Measurements from ENCODE around the gene MAP3K21.
A peak's percentile ranks its signal among the peaks of the same experiment; 100 is the strongest.

The MAP3K21 gene

DNA sequence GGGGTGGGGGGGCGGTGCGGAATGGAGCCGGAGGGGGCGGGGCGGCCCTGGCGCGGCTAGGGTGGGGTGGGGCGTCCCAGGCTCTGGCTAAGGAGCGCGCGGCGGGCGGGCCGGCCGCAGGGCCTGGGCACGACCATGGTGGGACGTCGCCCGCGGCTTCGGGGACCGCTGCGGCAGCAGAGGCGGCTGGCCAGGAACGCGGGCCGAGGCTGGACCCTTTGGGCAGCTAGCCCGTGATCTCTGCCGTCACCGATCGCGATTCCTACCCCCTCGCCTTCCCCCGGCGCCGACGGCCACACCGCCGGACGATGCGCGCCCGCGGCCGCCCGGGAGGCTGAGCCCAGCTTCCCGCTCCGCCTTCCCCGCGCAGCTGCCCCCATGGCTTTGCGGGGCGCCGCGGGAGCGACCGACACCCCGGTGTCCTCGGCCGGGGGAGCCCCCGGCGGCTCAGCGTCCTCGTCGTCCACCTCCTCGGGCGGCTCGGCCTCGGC, at the start of gene MAP3K21:
MAP3K21 (plus strand) TSS at position 74 of the 491 bp plus-strand sequence; CDS start at position 379, 305 bp downstream.
- no peak for DNase-seq

DNA sequence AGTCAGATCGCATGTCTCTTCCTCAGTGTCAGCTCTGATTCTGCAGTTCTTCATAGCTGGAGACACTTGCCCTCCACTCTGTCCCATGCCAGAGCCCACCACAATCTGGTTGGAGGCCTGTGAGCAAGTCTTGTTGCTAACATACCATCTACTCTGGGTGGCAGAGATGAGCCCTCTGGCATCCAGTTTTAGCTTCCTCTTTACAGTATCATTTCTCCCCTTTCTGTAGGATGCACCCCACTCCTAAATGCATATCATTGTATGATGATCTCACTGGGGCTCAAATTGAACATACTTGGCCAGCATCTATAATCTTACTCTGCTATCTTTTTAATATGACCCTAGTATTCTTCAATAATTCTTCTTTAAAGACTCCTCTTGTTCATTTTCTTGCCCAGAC, 48.9 kb upstream of the MAP3K21 start:
- no peak for DNase-seq

DNA sequence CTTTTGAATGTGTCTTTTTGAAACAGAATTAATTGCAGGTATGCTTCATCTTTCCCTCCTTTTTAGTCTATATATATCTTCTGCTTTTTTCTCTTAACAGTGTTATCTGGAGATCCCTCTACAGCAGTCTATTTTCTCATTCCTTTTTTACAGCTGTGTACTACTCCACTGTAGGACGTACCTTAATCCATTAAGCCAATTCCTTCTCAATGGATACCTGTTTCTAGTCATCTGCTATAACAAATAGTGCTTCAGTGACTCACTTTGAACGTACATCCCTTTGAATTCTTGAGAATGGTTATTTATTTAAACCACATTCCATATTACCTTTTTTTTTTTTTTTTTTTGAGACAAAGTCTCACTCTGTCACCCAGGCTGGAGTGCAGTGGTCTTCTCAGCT, 47.6 kb upstream of the MAP3K21 start:
- DNase-seq: no peak

DNA sequence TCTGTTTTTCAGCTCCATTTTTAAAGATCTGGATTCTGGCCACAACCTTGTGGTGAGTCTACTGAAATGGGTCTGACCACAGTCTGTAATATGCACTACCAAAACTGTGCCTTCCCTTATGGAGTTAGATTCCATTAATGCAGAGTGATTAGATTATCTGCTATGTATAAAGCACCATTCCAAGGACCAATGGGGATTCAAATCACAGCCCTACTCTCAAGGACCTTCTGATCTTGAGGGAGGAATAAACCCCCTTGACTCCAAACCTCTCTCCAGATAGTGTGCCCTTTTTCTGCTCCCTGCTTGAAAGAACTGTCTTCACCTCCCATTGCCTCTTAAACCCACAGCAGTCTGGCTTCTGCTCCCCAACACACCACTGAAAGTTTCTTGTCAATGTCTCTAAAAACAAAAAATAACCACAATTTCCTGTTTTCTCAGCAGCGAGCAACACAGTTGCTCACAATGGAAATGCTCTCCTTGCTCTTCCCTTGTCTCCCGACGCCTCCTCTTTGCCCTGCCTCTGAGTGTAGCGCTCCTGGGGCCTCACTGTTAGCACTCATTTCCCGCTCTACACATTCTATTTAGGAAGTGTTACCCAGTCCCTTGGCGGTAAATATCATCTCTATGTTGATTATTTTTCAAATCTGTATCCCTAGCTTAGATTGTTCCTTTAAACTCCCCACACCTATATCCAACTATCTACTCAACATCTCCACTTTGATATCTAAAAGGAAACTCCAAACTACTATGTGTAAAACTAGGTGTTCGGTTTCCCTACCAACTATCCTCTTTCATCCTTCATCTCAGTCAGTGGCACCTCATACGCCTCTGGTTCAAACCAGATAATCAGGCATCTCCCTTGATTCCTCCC, 45.6 kb upstream of the MAP3K21 start:
- peak; percentile 22 for DNase-seq

DNA sequence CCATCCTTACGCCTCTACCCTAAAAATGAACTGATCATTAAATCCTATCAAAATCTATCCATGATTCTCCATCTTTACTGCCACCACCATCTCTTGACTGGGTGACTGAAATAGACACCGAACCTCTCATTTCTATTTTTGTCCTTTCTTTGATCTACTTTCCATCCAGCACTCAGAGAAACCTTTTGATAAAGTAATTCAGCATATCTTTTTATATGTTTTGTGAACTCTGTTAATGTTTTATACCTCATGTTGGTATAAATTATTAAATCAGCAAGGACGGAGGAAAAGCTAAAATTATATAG, 45.0 kb upstream of the MAP3K21 start:
- DNase-seq: no peak

DNA sequence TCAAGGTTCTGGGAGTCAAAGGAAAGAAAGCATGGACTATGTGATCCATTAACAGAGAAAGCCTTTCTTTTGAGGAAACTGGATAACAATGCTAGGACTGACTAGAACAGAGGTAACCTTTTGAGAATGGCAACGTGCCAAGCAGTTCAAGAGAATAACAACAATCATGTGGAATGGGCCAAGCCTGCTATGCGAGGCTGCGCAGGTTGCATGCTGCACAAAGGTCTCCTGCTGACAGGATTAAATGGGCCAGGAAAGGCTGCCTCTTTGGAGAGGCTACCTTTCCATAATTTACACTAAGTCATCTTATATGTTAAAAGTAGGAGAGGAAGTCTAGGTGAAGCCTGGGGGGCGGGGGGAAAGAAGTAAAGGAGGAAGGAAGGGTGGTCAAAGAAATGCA, 37.8 kb upstream of the MAP3K21 start:
- DNase-seq: no peak

DNA sequence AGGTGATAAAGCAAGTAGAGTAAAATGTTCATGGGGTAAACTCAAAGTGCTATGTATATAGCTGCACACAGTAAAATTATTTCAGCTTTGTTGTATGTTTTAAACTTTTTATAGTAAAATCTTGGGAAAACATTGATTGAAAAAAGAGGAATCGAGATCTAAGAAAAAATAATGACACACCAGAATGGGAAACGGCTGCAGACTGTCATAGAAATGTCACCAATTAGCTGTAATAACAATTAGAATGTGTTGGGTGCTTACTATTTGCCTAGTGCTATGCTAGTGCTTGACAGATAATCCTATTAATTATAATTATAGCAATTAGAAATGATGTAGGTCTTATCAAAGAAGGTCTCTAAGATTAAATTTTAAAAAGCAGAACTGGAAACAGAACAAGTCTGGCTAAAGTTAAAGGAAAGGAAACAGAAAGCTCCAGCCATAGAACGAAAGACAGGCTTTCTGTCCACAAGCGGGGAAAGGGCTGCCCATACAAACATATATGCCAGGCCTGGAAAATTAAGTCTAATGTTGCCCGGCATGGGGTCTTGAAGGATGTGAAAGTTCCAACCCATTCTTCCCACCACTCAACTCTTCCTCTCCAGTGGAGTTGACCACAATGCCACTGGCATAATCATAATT, 37.0 kb upstream of the MAP3K21 start:
- no peak for DNase-seq

DNA sequence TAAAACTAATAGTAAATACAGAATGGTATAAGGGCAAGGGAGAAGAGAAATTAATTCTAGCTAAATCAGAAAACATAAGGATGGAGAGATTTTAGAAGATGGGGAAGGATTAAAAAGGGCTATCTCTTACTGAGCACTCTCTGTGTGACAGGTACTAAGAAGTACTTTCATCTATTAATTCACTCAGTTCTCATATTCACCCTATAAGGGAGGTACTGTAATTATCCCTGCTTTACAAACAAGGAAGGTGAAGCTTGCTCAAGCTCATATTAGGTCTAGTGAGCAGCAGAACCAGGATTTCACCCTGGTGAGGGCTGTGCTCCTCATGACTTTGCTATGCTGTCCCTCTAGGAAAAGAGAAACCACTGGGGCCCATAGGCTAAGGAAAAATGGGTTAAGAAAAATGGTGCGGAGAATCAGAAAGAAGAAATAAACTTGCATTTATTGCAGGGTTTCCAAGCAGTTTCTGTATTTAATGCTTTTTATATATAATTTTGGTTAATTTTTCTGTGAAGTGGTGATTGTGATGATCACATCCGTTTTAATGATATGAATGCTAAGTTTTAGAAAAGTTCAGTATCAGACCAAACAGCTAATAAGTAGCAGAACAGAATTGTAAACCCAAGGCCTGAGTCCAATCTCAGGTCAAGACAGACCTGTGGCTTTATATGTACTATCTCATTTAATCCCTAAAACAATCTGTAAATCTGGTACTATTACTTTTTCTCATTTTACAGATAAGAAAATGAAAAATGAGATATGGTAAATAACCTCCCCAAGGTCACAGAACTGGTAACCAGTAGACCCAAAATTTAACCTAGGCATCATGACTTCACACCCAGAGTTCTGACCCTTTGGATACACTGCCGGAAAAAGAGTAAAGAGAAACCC, 33.7 kb upstream of the MAP3K21 start:
- DNase-seq: no peak

DNA sequence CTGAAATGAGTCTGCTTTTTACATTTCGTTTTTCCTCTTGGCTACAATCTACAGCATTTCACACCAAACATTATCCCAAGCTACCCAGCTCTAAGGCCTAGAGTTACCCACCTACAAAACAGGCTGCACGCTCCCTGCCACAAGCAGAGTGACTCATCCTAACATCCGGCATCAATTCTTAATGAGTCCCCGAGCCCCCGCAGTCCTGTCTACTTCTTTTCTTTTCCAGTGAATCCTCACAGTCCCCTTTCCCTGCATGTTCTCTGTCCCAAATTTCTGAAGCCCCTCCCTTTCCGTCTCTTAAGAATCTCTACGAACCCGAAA, 32.6 kb upstream of the MAP3K21 start:
- DNase-seq: peak; percentile 61

DNA sequence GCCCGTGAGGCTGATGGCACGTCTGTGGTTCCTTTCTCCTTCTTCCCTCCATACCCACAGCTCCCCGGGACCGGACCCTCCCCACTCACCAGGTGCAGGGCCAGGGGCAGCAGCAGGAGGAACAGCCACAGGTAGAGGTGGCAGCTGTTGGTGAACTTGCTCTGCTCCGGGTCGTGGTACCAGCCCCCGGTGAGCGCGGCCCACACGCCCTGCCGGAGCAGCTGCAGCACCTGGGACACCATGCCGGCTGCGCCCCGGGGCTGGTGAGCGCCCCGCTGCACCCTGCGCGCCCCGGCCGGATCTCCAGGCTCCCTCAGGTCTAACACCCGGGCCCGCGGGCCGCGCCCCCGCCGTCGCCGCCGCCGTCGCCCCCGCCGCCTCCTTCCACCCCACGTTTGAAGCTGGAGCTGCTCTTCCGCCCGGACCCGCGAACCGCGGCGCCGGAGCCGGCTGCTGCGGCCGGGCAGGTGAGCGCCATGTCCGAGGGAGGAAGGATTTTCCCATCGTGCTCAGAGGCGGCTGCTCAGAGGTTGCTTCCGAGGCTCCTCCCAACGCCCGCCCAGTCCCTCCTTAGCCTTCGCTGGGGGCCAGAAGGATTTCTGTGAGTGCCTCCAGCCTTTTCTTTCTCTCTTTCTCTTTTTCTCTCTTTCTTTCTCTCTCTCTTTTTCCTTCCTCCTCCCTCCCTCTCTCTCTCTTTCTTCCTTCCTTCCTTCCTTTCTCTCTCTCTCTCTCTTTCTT, 32.1 kb upstream of the MAP3K21 start, which contains the start of gene PCNX2:
PCNX2 (minus strand) TSS at position 489 of the 738 bp plus-strand sequence; CDS start at position 242, 247 bp downstream.
- DNase-seq: peak; percentile 66

DNA sequence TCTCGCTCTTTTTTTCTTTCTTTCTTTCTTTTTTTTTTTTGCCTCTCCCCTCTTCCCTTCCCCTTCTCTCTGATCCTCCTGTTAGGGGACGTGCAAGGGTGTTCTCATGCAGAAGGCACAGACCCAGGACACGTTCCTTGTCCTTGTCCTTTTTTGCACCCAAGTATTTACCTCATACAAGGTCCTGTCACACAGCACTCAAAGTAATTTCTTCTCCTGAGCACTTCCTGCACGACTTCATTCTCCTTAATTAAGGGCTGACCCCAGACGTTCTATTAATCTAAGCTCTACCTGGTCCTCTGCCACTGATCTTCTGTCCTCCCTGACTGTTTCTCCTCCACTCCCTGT, 31.6 kb upstream of the MAP3K21 start:
- no peak for DNase-seq

DNA sequence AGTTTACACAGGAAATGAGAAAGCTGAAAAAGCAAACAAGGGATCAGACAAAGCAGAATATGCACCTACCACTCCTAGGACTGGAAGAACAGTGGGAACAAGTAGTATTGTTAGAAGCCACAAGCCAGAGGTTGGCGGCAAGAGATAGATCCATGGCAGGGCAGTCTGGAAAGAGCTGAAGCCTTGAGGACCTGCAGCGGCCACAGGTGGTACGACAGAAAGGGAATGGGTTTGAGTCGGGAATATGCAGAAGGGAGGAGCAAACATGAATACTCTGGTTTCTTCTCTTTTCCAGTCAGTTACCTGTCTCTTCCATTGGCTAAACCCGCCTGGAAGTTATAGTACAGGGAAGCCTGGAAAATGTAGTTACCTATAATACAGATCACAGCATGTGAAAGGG, 28.1 kb upstream of the MAP3K21 start:
- no peak for DNase-seq

DNA sequence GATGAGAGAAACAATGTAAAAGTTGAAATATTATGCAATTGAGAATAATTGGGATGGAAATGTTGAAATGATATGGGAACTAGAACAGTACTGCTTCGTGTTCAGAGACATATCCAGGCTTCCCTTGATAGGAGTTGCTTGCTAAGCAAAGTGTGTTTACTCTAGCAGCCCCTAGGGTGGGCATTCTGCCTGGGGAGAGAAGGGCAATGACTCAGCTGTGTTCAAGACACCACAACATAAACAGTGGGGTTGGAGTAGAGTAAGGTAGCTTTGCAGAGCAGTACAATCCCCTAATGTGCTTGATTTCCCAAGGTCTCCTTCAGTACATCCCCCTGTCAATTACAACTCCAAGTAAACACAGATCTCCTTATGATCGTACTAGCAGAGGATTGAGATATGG, 27.2 kb upstream of the MAP3K21 start:
- no peak for DNase-seq

DNA sequence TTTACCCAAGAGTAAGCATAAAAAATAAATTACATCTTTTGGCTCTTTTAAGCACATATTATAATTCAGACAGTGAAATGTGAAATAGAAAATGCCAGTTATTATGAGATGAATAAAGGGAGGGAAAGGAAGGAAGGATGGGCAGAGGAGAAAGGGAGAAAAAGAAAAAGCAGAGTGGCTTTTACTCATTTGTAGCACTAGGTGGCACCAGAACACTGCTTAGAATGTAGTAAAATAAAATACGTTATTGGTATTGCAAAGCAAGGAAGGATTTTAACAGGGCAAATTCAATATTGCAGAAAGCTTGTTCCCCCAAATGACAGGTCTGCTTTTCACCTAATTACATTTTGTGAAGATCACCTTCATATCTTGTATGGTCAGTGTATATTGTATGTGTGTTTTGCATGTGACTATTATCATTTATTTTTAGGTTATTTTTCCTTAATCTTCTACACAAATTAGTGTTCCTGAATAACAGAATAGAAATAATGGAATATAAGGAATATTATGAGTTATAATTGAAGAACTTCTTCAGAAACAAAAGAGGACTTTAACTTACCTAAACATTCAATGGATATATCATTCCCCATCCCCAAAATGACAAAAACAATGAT, 22.9 kb upstream of the MAP3K21 start:
- no peak for DNase-seq

DNA sequence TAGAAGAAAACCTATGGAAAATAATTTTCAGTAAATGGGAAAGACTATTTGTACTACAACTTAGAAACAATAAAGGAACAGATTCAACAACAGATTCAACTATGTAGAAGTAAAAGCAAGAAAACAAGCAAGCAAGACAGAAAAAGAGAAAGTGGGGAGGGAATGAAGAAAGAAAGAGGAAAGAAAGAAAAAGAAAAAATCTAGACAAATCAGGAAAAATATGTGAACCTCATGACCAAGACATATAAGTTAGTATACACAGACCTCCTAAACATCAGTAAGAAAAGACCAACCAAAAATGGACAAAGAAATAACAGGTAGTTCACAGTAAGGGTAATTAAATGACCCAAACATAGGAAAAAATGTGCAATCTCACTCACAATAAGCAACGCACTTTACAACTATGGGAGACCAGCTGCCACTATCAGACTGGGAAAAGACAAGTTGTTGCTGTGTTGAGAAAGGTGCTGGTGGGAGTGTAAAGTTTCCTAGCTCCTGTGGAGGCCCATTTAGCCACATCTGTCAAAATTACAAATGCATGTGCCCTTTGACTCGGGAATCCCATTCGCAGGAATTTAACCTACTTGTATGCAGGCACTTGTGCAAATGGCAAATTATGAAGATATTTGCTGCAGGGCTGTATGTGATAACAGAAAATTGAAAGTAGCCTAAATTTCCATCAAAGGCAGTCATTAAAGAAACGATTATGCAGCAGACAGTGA, 13.9 kb upstream of the MAP3K21 start:
- no peak for DNase-seq

DNA sequence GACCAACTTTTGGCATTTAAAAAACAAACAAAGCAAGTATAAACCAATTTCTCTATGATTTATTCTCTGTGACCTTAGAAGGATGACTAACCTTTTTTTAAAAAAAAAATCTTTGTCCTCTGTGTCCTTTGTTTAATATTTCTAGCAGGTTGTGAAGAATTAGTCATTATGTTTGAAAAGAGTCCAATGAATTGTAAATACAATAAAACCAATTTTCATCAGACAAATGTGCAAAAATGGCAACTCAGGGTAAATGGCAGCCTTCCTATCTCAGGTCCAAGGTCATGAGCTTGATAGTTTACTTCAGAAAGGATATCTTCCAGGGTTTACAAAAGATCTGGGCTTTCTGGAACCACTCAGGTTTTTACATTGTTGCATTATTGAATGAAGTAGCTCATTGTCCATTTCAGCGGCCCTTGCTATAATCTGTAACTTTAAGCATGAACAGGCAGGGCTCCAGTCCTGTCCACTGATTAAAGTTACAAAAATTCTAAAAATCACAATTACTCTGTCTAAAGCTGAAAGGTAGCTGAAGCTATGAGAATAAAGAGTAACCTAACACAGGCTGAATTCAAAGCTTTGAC, 11.7 kb upstream of the MAP3K21 start:
- DNase-seq: no peak

DNA sequence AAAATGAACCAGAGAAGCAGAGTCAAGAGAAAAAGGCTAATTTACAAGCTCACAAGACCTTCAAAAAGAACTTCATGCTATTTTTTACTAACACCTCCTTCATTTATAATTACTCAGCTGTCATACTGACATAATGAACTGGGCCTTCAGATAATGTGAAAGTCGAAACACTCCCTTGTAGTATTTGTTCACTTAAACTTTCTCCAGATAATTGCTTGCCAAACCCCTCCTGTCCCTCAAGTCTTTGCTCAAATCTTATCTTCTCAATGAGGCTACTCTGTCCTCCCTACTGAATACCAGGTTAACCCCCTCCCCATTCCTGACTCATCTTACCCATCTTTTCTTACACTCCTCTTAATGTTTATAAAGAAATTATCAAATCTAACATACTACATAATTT, 11.1 kb upstream of the MAP3K21 start:
- DNase-seq: no peak

DNA sequence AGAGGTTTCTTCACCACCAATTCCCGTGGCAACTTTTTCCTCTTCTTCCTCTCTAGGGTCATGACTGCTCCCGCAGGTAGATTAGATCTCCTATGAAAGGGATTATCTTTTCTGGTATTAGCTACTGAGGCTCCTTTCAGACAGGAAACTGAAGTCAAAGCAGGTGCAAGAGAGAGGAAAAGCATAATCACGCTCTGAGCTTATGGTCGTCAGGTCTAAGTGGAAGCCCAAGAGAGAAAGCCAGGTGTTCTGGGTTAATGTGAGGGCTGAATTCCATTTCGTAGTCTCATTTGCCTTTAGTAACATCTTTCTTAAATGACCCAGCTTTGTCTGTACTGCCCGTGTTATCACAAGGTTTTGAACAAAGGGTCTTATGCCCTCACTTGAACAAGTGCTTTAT, 8.3 kb upstream of the MAP3K21 start:
- DNase-seq: no peak

DNA sequence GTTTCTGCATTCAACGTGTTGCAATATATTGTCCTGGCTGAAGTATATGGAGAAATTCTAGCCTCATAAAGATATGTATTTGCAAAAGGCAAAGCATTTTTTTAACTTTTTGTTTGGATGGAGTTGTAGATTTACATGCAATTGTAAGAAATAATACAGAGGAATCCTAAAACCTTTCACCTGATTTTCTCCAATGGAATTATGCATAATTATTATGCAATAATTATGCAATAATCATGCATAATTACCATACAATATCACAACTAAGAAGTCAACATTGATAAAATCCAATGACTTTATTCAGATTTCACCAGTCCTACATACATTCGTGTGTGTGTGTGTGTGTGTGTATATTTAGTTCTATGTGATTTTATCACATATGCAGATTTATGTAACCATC, 7.5 kb upstream of the MAP3K21 start:
- no peak for DNase-seq

DNA sequence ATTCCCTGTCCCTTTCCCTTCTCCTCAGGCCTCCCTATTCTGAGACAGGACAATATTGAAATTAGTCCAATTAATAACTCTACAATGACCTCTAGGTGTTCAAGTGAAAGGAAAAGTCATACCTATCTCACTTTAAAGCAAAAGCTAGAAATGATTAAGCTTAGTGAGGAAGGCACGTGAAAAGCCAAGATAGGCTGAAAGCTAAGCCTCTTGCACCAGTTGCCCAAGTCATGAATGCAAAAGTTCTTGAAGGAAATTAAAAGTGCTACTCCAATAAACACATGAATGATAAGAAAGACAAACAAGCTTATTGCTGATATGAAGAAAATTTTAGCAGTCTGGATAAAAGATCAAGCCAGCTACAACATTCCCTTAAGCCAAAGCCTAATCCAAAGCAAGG, 3.8 kb upstream of the MAP3K21 start:
- DNase-seq: no peak

DNA sequence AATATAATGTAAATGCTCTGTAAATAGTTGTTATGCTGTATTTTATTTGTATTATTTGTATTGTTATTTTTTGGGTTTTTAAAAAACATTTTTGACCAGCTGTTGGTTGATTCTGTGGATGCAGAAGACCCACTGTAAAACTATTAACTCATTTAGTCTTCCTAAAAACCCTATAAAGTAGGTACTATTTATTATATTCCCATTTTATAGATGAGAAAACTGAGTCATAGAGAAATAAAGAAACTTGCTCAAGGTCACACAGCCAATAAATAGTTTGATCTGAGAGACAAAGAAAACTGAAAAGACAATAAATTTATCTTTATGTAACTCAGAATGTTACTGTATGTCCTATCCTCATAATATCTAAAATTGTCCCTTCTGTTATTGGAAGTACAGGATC, 1.2 kb upstream of the MAP3K21 start:
- no peak for DNase-seq

Data from NK-92 treated with Interleukin-12 subunit alpha and Interleukin-12 subunit beta, amount 100 ng/mL, for 24 hours (cell line).